ENCODE results near the gene ZNF737.
"Not testable (repeated sequence)": the region's sequence is repeated elsewhere in the genome, so short reads cannot be mapped to it uniquely, and the experiment has no call there.

ZNF737 gene
- 3.4 to 25.5 (median 10.5) reads per million in 18 experiments for total RNA-seq

DNA sequence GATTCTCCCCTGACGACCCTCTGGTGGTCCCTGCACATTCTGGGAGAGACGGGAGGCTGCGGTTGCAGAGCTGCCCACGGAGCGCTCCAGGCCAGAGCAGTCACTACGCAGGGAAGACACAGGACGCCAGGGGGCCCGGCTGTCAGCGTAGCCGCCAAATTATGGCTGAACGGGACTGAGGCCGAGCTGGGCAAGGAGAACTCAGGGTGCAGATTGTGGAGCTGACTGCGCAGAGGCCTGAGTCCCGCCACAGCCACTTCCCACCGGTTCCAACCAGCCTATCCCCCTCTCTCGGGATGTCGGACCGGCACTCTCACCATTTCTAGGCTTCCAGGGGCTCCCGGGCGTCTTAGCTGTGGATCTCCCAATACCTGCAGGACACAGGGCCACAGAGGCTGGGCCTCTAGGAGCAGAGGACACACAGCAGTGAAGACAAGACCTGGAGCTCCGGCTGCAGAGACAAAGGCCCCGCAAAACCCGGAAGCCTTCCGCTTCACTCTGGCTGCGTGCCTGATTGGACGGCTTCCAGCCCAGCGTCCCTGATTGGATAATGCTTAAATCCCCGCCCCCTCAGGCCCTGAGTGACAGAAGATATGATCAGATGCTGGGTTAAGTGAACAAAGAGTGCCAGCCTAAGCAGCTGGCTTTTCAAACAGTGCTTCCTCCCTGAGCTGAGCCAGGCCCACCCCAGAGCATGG is at the start of gene ZNF737:
Gene ZNF737, minus strand, starts transcription at position 461 of the 698 bp plus-strand sequence. Its CDS starts 141 bp downstream, at position 320.
- peak; percentile 88 to 95 for DNase-seq

DNA sequence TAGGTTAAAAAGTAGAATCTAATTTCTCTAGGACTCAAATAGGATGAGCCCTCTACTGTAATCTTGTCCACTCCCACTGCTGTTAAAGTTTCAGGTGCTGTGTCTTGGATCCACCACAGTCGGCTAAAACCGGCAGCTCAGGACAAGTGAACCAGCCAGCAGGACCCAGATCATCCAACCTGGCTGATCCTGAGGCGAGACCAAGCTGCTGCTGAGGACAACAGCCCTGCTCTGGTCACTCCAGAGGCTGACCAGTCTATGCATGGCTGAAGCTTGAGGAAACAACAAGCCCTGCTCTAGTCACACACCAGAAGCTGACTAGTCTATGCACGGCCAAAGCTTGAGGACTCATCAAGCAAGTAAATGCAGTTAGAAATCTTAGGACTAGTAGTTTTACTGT is 49.4 kb upstream of the ZNF737 start:
- DNase-seq: not testable (repeated sequence)

DNA sequence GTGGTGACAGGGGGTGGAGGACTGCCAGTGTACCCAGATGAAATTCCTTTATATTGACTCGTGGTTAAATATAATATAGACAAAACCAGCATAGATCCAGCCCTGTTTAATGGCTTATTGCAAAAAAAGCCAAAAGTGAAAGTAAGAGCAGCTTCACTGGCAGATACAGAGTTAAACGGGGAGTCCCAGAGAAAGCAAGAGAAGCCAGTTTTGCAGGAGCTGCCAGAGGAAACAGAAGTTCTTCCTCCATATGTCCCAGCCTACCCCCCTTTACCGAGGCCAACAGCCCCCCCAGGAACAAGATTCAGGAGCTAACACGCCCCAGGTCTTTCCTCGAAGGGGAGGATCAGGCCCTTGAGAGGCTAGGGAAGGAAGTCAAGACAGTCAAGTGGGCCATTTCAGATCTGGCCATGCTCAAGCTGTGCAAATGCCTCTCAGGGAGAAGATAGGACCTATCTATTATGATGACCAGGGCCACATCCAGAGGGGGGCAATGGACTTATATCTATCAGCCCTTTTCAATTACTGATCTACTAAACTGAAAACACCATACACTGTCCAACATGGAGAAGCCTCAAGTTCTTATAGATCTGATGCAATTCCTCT is 47.2 kb upstream of the ZNF737 start:
- no peak for DNase-seq

DNA sequence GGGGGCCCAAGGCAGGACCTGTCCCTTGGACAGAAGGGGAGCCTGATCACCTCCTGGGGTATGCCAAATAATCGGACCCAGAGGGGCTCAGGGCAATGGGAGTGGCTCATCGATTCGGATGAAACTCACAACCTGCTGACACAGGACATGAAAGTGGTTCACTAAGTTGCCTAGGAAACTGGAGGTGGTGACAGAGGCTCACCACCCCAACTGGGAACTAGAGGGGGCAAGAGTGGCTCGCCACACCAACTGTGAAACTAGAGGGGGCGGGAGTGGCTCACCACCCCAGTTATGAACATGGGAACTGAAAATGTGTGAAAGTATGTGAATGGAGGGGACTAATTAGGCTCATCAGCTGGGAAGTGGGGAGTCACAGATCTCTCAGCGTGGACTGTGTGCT is 46.3 kb upstream of the ZNF737 start:
- DNase-seq: no peak

DNA sequence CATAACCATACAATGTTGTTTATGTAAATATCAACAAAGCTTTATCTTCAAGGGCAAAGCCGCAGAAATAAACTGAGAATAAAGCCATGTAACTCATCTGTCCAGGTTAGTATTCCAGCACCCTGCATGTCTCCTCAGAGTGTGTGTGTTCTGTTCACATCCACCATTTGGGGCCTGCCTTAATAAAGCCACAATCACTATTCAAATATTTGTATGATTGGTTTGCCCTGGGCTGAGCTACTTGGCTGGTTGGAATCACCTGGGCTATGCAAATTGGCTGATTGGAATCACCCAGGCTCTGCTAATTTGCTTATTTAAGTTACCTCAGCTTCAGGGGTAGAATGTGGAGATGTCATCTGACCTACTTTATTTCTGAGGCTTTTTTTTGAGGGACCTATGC is 42.4 kb upstream of the ZNF737 start:
- DNase-seq: no peak

DNA sequence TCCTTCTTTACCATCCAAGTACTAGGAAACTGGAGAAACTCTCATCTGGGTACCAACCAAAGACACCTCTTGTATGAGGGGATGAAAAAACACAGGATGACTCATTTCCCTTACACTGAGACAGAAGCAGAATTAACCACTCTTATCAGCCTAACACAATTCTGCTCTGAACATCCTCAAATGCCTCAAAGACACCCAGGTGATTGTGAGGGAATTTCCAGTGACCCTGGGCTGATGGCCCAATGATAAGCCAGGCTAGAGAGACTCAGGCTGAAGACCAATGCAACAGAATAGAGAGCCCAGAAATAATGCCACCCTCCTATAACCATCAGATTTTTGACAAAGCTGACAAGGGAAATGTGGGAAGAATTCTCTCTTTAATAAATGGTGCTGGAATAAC is 7.0 kb downstream of the ZNF737 start:
- no peak for DNase-seq

DNA sequence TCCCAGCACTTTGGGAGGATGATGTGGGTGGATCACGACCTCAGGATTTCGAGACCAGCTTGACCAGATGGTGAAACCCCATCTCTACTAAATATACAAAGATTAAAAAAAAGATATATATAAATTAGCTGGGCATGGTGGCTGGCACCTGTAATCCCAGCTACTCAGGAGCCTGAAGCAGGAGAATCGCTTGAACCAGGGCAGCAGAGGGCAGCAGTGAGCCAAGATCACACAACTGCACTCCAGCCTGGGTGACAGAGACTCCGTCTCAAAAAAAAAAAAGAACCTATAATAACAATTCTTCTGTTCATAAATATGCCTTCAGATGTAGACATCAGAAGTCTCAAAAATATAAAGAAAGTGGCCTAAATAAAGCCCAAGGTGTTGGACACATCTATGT is 7.6 kb downstream of the ZNF737 start:
- no peak for DNase-seq

DNA sequence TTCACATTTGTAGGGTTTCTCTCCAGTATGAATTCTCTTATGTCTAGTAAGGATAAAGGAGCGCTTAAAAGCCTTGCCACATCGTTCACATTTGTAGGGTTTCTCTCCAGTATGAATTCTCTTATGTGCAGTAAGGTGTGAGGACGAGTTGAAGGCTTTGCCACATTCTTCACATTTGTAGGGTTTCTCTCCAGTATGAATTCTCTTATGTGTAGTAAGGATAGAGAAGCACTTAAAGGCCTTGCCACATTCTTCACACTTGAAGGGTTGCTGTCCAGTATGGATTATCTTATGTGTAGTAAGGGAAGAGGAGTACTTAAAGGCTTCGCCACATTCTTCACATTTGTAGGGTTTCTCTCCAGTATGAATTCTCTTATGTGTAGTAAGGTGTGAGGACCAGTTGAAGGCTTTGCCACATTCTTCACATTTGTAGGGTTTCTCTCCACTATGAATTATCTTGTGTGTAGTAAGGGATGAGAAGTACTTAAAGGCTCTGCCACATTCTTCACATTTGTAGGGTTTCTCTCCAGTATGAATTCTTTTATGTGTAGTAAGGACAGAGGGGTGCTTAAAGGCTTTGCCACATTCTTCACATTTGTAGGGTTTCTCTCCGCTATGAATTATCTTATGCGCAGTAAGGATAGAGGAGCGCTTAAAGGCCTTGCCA is 20.8 kb downstream of the ZNF737 start:
- not testable (repeated sequence) for DNase-seq

DNA sequence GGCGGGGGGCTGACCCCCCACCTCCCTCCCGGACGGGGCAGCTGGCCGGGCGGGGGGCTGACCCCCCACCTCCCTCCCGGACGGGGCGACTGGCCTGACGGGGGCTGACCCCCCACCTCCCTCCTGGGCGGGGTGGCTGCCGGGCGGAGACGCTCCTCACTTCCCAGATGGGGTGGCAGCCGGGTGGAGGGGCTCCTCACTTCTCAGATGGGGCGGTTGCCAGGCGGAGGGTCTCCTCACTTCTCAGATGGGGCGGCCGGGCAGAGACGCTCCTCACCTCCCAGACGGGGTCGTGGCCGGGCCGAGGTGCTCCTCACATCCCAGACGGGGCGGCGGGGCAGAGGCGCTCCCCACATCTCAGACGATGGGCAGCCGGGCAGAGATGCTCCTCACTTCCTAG is 35.3 kb downstream of the ZNF737 start:
- not testable (repeated sequence) for DNase-seq

DNA sequence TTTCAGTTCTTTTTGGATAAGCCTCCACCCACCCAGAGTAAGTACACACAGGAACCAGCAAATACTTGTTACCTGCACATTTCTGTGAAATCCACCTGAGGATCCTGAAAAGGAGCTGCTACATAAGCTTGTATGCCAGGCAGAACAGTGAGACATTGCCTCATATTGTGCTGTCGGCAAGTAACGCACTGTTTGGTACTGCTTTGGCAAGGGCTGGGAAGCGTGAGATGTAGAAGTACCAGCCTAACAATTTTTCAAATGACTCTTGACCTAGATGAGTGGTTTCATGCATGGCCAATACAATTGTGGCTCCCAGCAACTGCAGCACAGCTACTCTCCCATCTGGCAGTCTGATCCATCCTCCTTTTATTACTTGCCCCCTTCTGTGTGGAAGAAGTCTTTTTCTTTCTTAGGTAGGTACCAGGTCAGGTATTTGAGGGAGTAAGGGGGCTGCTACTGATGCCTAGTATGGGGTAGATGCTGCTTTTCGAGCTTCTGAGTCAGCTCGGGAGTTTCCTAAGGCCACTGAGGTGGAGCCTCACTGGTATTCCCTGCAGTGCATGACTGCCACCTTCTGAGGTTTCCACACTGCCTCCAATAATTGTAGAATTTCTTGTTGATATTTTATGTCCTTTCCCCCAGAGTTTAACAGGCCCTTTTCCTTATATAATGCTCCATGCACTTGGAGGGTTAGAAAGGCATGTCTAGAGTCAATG is 52.2 kb downstream of the ZNF737 start:
- no peak for DNase-seq

DNA sequence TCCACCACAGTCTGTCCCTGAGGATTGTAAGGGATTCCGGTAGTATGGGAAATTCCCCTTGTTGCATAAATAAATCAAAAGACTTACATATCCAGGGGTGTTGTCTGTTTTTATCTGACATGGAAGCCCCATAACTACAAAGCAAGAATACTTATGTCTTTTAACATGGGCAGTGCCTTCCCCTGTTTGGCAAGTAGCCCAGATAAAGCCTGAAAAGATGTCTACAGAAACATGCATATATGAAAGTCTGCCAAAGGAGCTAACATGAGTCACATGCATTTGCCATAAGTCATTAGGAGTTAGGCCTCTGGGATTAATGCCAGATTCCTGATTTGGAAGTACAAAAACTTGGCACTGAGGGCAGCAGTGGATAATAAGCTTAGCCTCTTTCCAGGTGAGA is 62.1 kb downstream of the ZNF737 start:
- DNase-seq: no peak
